HUES48 (cell line): Measurements from ENCODE around the gene RNF182.
"Not testable (repeated sequence)": the region's sequence is repeated elsewhere in the genome, so short reads cannot be mapped to it uniquely, and the experiment has no call there.

Source experiments
- H3K27ac ChIP-seq: one replicate; pipeline ENCODE4 v1.7.0; 2013; ENCODE audit warnings: low read depth, low read length, inconsistent platforms
- H3K27me3 ChIP-seq: 2 replicates; pipeline ENCODE4 v1.6.1; 2013; ENCODE audit warnings: mild to moderate bottlenecking, low read length; ENCODE audit not compliant: control insufficient read depth, insufficient read depth
- H3K36me3 ChIP-seq: 2 replicates; pipeline ENCODE4 v1.6.1; 2013; ENCODE audit warnings: low read length; ENCODE audit not compliant: control insufficient read depth, insufficient read depth
- H3K4me1 ChIP-seq: 2 replicates; pipeline ENCODE4 v1.6.1; 2013; ENCODE audit warnings: mild to moderate bottlenecking, low read length; ENCODE audit not compliant: control insufficient read depth, insufficient read depth
- H3K4me3 ChIP-seq: 2 replicates; pipeline ENCODE4 v1.5.1; 2013; ENCODE audit warnings: mild to moderate bottlenecking, low read depth, low read length
- H3K9ac ChIP-seq: 2 replicates; pipeline ENCODE4 v1.6.1; 2013; ENCODE audit warnings: mild to moderate bottlenecking, low read depth, low read length, moderate library complexity
- H3K9me3 ChIP-seq: 2 replicates; pipeline ENCODE4 v1.6.1; 2013; ENCODE audit warnings: low read length; ENCODE audit not compliant: control insufficient read depth, insufficient read depth

Gene RNF182

GRCh38 chr6:13932785-13933184 lies 8.0 kb downstream of the RNF182 start:
- Histone ChIP-seq H3K27me3 (no peaks in the 10 kb centered on the region), H3K36me3 (no peaks in the 10 kb centered on the region), H3K9ac (no peak overlapping the region), H3K4me3 (no peak overlapping the region), H3K27ac (no peak overlapping the region), H3K9me3 (no peaks in the 10 kb centered on the region), H3K4me1 (peaks cover 12% of the 10 kb centered on the region)

- Histone ChIP-seq H3K27me3 (no peaks in the 10 kb centered on the region), H3K36me3 (no peaks in the 10 kb centered on the region), H3K4me3 (no peak overlapping the region), H3K4me1 (peaks cover 8% of the 10 kb centered on the region; the same call in 1 of the 2 replicates), H3K27ac (no peak overlapping the region), H3K9ac (no peak overlapping the region), H3K9me3 (no peaks in the 10 kb centered on the region)
These were observed 10.0 kb downstream of the RNF182 start for GRCh38 chr6:13934721-13935120.

DNA sequence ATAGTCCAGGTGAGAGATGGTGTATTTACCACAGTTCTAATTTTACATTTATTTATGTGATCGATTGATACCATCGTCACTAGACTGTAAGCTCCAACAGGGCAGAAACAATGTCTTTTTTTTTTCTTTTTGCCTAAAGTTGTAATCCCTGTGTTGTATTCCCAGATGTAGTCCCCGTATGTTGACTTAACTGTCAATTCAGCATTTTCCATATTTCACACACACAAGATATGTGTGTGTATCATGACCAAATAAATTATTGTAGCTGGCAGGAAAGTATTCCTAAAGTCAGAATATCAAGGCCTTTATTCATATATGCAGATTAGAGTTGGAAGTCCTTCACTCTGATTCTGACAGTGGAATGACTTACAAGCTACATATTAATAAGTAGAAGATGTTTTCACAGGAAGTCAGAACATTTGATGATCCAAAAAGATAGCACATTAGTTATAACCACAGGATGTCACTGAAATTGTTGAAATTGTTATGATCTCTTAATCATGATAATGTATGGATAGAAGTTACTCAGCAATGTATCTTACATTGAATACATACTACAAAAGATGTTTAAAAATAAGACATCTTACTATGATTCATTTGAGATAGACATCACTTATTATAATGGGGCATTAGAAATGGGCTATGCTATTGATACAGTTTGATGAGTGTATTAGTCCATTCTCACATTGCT lies 10.6 kb downstream of the RNF182 start:
- peaks cover 5% of the 10 kb centered on the region; the same call in 1 of the 2 replicates for H3K4me1 ChIP-seq
- no peak overlapping the region for H3K9ac ChIP-seq
- no peaks in the 10 kb centered on the region for H3K9me3 ChIP-seq
- no peaks in the 10 kb centered on the region for H3K27me3 ChIP-seq
- H3K4me3 ChIP-seq: no peak overlapping the region
- no peak overlapping the region for H3K27ac ChIP-seq
- no peaks in the 10 kb centered on the region for H3K36me3 ChIP-seq

- not testable (repeated sequence) for H3K4me3 ChIP-seq, H3K36me3 ChIP-seq, H3K4me1 ChIP-seq, H3K27me3 ChIP-seq, H3K27ac ChIP-seq, H3K9ac ChIP-seq, H3K9me3 ChIP-seq
These were observed 11.1 kb downstream of the RNF182 start for GRCh38 chr6:13935881-13936261.

- Histone ChIP-seq H3K9ac (no peak overlapping the region), H3K36me3 (no peaks in the 10 kb centered on the region), H3K4me1 (peaks cover 7% of the 10 kb centered on the region), H3K4me3 (no peak overlapping the region), H3K9me3 (peaks cover 19% of the 10 kb centered on the region), H3K27me3 (no peaks in the 10 kb centered on the region), H3K27ac (no peak overlapping the region)
These were observed 17.1 kb downstream of the RNF182 start for GRCh38 chr6:13941902-13942301.

GRCh38 chr6:13943943-13944342 lies 19.2 kb downstream of the RNF182 start:
- H3K4me1 ChIP-seq: peaks cover 7% of the 10 kb centered on the region
- peaks cover 35% of the 10 kb centered on the region for H3K9me3 ChIP-seq
- no peak overlapping the region for H3K27ac ChIP-seq
- no peak overlapping the region for H3K9ac ChIP-seq
- no peaks in the 10 kb centered on the region for H3K27me3 ChIP-seq
- no peak overlapping the region for H3K4me3 ChIP-seq
- no peaks in the 10 kb centered on the region for H3K36me3 ChIP-seq

- Histone ChIP-seq H3K9ac (no peak overlapping the region), H3K27me3 (no peaks in the 10 kb centered on the region), H3K36me3 (no peaks in the 10 kb centered on the region), H3K4me1 (peaks cover 7% of the 10 kb centered on the region), H3K27ac (no peak overlapping the region), H3K4me3 (no peak overlapping the region), H3K9me3 (peaks cover 50% of the 10 kb centered on the region)
These were observed 21.8 kb downstream of the RNF182 start for GRCh38 chr6:13946506-13946905.

- Histone ChIP-seq H3K9ac (no peak overlapping the region), H3K36me3 (no peaks in the 10 kb centered on the region), H3K4me3 (no peak overlapping the region), H3K27ac (no peak overlapping the region), H3K9me3 (peaks cover 40% of the 10 kb centered on the region), H3K4me1 (peaks cover 7% of the 10 kb centered on the region), H3K27me3 (no peaks in the 10 kb centered on the region)
These were observed 22.9 kb downstream of the RNF182 start for GRCh38 chr6:13947611-13948178.

- Histone ChIP-seq H3K4me1 (peaks cover 7% of the 10 kb centered on the region; the same call in 1 of the 2 replicates), H3K4me3 (no peak overlapping the region), H3K27me3 (no peaks in the 10 kb centered on the region), H3K9me3 (peaks cover 31% of the 10 kb centered on the region), H3K36me3 (no peaks in the 10 kb centered on the region), H3K27ac (no peak overlapping the region), H3K9ac (no peak overlapping the region)
These were observed 27.3 kb downstream of the RNF182 start for GRCh38 chr6:13952101-13952500.

DNA sequence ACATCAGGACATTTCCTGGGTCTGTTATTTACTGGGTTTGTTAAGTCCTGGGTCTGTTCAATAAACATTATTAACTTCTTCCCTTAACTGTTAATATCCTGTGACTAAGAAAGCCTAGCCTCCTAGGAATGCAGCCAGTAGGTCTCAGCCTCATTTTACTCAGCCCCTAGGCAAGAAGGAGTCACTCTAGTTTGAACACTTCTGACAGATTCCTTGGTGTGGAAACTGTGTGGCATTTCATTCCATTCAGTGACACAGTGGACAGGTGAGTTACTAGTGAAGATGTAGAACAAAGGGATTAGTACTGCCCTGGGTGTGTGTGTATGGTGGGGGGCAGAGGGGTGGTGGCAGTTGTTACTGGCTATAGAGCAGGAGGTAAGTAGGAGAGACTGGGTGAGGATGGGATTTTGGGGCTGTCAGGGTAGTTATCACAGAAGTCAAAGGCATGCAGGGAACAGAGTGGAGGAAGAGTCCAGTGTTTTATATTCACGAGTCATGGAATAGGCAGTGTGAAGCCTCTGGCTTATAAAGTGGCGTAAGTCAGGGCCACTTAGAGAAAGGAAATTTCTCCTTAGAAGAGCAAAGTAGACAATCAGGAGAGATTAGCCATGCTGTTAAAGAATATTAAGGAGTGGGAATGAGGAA lies 28.4 kb downstream of the RNF182 start:
- H3K9me3 ChIP-seq: peaks cover 22% of the 10 kb centered on the region
- no peak overlapping the region for H3K9ac ChIP-seq
- no peaks in the 10 kb centered on the region for H3K36me3 ChIP-seq
- H3K4me3 ChIP-seq: no peak overlapping the region
- no peaks in the 10 kb centered on the region for H3K27me3 ChIP-seq
- H3K4me1 ChIP-seq: peaks cover 7% of the 10 kb centered on the region; the same call in 1 of the 2 replicates
- H3K27ac ChIP-seq: no peak overlapping the region

DNA sequence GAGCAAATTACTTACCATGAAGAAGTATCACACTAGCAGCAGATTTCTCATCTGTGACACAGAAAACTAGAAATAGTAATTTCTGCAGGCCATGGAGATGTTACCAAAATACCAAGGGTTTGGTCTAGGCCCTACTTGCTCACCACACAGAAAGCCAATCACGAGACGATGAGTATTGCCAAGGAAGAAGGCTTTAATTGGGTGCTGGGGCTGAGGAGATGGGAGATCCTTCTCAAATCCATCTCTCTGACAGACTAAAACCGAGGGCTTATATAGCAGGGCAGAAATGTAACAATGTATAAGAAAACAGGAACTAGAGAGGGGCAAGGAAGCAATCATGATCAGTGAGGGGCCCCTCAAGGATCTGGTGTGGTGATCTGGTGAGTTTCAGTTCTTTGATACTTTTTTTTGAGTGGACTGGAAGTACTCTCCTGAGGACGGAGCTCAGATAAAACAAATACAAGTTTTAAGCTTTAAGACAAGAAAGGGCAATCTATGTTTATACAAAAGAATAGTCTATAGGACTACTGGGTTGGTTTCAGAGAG lies 40.9 kb downstream of the RNF182 start:
- no peak overlapping the region for H3K27ac ChIP-seq
- no peaks in the 10 kb centered on the region for H3K27me3 ChIP-seq
- no peak overlapping the region for H3K9ac ChIP-seq
- H3K4me1 ChIP-seq: no peaks in the 10 kb centered on the region
- no peak overlapping the region for H3K4me3 ChIP-seq
- peaks cover 10% of the 10 kb centered on the region; the same call in 1 of the 2 replicates for H3K9me3 ChIP-seq
- H3K36me3 ChIP-seq: no peaks in the 10 kb centered on the region
